ENCODE data around the gene SLC22A9.

The SLC22A9 gene

GRCh38 chr11:63445118-63445517 is 75.5 kb downstream of the SLC22A9 start:
- DNase-seq: no peak

GRCh38 chr11:63445720-63446119 is 76.1 kb downstream of the SLC22A9 start:
- no peak for DNase-seq

GRCh38 chr11:63448646-63449045 is 79.1 kb downstream of the SLC22A9 start:
- no peak for DNase-seq

- no peak for DNase-seq
These were observed 90.0 kb downstream of the SLC22A9 start for GRCh38 chr11:63459586-63459985.
